GM18519 (cell line): ENCODE results near the gene VDAC2.
"Not testable (repeated sequence)": the region's sequence is repeated elsewhere in the genome, so short reads cannot be mapped to it uniquely, and the experiment has no call there.

Experiments used
- ATAC-seq: cut with Tn5 transposase; IDR thresholded peaks from one replicate; pipeline ENCODE4 v1.9.1; 2021; ENCODE audit warnings: mild to moderate bottlenecking, moderate library complexity; ENCODE audit not compliant: unreplicated experiment, low FRiP score

VDAC2 gene, protein sequence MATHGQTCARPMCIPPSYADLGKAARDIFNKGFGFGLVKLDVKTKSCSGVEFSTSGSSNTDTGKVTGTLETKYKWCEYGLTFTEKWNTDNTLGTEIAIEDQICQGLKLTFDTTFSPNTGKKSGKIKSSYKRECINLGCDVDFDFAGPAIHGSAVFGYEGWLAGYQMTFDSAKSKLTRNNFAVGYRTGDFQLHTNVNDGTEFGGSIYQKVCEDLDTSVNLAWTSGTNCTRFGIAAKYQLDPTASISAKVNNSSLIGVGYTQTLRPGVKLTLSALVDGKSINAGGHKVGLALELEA

DNA sequence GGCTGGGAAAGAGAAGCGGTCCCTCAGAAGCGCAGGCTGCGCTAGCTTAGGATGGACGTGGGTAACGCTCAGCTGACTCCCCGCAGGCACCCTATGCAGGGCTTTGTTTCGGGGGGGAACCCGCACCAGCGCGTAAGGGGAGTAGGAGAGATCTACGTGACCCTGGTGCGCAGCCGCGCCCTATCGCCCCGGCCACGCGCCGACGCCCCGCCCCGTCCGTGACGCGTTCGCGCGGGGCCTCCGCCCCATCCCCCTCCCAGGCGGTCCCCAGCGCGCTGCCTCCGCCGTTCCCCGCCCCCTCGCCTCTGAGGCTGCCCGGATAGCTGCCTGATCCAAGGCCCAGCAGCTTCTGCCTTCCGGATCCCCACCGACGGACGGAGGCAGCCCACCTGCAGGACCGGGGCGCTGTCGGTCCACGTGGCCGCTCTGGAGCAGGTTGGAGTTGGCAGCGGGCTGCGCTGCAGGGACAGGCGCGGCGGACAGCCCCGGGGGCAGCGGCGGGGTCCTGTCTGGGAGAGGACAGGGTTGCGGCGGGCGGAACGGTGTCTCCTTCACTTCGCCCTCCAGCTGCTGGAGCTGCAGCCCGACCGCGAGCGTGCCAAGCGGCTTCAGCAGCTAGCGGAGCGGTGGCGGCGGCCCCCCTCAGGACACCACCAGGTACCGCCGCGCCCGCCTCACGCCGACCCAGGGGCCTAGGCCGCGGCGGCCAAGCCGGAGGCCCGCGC lies at the start of gene VDAC2:
VDAC2 (plus strand) TSS at position 515 of the 725 bp plus-strand sequence. CDS start 363 bp downstream, outside the sequence.
- peak; percentile 85 for ATAC-seq

DNA sequence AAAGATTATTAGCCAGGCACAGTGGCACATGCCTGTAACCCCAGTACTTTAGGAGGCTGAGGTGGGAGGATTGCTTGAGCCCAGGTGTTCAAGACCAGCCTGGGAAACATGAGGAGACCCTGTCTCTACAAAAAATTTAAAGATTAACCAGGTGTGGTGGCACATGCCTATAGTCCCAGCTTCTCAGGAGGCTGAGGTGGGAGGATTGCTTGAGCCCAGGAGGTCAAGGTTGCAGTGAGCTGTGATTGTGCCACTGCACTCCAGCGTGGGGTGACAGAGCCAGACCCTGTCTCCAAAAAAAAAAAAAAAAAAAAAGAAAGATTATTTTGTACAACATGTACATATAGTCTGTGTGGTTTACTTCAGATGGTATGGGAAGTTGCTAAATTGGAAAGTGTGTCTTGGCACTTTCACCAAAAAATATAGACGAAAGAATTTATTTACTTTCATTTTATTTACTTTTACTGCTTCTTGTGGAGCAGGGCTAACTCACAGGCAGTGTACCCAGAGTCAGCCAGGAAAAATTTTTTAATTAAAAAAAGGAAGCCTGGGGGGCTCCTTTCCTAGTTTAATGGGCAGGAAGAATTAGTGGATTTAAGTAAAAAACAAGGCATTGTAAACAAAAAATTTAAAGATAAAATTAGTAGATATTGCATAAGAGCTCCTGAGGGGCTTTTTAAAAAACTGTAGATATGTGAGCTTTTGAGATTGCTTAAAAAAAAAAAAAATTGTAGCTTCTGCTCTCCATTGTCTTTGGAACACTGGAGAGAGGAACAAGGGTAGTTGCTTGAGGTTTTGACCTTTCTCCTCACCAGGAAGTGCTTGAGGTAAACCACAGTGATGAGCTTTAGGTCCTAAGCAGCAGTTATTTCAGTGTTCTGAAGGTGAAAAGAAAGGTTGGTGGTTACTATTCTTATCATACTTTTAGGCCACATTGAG lies 44.6 kb upstream of the VDAC2 start:
- ATAC-seq: peak; percentile 90

DNA sequence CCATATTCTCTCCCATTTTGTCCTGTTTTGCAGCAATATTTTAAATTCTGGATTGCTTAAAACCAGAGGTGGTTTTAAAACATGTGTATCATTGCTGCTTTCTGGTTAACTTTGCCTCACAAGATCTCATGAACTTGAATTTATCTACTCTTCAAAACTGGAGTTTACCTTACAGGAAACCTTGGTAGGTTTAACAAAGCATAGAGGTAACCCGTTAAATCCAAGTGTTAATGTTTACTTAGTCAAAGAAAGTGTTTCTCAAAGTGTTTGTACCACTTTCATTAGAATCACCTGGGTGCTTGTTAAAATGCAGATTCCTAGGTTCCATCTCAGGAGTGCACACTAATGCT lies 44.0 kb upstream of the VDAC2 start:
- no peak for ATAC-seq

DNA sequence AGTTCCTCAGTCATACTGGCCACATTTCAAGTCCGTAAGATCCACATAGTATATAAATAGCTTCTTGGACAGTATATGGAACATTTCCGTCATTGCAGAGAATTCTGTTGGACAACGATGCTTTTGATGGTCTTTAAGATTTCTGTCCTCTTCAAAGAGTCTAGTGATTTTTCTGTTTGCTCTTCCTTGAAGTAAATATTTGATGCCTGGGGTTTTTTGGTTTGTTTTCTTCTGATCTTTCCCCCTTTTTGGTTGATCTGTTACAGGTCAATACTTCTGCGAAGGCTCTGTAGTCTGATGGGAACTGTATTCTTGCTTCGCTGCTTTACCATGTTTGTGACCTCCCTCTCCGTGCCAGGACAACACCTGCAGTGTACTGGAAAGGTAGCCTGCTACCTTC lies 42.3 kb upstream of the VDAC2 start:
- ATAC-seq: no peak

DNA sequence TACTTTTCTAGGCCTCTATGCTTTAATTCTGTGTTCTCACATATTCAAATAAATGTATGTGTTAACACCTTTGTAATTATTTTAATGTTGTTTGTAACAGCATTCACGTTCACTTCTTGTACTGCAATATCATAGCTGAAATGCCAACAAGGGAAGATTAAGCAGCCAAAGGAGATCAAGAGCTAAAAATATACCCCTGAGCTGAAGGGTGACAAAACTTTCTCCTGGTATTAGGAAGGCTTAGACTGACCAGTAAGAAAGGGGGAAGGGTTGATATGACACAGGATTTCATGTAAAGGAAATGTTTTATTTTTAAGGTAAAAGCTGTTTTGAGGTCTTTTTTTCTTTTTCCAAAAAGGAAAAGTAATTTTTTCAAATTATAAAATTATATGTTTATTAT lies 40.4 kb upstream of the VDAC2 start:
- no peak for ATAC-seq

DNA sequence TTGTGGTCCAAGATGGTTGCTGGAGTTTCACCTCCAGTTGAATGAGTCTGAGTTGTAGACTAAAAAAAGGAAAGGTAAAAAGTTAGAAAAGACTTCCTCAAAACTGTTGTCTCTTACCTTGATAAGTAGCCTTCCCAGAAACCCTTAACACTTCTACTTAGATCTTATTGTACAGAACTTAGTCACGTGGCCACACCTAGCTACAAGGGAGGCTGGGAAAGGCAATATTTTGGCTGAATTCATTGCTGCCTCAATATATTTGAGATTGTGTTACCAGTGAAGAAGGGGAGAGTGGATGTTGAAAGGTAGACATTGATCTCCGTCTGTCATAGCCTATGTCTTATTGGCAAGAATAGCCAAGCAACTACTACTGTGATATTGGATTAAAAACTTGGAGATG lies 35.5 kb upstream of the VDAC2 start:
- no peak for ATAC-seq

DNA sequence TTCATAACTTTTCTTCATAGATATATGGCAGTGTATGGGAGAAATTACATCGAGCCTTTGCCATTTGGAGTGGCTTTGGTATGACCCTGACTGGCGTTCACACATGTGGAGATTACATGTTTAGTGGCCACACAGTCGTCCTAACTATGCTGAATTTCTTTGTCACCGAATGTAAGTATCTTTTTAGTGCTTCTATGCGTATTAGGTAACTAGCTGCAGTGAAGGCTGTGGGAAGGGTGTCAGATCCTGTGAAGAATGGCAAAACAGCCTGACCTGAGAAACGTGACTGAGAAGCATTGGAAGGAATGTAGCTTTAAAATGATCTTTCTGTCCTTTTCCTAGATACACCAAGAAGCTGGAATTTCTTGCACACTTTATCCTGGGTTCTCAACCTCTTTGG lies 34.5 kb upstream of the VDAC2 start:
- no peak for ATAC-seq

DNA sequence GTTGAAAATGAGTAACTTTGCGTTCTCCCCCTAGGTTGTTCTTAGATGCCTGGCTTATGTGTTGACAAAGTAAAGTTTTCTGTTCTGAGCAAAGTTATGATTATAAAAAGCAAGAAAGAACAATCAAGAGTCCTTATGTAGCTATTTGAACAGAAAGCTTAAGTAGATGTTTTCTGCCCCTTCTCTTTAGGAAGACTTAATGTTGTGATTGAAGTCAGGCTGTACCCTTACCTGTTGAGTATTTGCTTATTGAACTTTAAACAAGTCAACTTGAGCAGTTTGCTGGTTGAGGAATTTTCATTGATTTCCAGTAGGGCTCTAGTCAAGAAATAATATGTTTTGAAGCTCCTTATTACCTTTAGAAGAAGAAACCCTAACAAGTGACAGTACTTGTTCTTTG lies 33.9 kb upstream of the VDAC2 start:
- no peak for ATAC-seq

DNA sequence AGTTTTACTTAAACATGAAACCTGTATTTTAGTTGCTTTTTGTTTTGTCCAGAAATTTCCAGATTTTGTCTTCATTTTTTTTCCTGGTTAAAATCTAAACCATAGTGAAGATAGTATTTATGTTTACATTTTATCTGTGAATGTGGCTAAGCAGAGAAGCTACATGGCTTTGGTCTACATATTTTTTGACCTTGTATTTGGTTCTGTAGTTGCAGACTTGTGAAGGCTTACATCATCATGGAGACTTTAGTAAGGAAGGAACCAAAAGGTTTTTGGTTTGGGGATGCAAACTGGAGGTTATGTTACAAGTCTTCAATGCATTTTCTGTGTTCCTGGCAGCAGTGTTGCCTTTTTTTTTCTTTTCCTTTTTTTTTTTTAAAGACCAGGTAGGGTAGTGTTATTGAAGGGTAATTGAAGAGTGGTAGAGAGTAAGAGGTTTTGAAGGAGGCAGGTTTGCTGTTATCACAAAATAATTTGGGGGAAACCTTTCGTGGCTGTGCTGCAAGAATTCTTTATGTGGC lies 30.9 kb upstream of the VDAC2 start:
- no peak for ATAC-seq

DNA sequence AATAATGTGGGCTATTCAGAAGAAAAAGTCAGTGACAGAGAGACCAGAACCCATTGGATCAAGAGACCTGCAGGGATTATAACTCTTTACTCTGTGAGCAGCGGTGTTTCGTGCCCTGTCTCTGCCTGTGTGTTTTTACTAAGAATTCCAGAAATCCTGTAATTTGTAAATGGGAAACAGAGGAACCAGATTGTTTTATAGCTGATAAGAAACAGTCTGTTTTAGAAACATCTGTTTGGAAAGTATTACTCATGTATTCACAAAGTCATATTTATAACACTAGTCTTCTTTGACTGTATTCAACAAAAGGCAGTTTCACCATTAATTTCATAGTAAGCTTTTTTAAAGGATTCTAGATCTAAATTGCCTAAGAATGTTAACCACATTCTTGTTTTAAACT lies 30.0 kb upstream of the VDAC2 start:
- ATAC-seq: no peak

DNA sequence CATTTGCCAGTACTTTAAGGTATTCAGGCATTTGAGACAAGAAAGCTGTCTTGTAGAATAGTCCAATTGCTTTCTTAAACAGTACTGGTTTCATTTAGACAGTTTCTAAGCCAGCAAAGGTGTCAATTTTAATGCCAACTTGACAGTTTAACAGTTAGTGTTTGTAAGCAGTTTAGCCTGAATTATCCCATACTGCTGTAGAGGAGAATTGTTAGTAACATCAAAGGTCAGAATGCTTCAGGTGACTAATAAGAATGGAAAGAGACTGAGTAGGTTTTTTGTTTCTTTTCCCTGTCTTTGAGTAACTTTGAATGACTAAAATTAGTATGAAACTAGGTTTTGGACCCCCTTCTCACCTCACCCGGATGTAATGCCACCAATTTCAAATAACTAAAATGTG lies 29.5 kb upstream of the VDAC2 start:
- ATAC-seq: no peak

DNA sequence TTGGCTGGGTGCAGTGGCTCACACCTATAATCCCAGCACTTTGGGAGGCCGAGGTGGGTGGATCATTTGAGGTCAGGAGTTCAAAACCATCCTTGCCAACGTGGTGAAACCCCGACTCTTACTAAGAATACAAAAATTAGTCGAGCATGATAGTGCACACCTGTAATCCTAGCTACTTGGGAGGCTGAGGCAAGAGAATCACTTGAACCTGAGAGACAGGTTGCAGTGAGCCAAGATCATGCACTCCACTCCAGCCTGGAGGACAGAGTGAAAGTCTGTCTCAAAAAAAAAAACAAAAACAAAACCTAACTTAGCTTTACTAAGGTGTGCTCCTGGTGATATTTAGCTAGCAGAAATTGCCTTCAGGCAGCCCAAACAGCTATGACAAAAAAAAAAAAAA lies 24.3 kb upstream of the VDAC2 start:
- ATAC-seq: no peak

DNA sequence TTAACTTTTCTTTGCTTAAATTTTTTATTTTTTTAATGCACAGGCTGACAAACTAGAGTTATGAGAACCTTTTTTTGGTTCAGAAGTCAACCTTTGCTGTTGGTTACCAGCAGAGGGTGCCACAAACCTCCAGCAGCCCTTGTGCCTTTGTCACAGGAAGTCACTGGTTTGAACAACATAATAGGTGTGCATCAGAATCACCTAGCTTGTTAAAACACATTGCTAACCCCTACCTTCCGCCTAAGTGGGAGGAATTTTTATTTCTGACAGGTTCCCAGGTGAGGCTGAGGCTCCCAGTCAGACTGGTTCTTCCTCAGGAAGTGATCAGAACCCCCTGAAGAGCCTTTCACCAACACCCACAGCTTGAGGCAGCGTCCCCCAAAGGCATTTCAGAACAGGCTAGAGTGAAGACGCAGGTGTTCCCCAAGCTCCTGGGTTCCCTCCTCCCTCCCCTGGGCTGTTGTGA lies 22.6 kb upstream of the VDAC2 start:
- no peak for ATAC-seq

DNA sequence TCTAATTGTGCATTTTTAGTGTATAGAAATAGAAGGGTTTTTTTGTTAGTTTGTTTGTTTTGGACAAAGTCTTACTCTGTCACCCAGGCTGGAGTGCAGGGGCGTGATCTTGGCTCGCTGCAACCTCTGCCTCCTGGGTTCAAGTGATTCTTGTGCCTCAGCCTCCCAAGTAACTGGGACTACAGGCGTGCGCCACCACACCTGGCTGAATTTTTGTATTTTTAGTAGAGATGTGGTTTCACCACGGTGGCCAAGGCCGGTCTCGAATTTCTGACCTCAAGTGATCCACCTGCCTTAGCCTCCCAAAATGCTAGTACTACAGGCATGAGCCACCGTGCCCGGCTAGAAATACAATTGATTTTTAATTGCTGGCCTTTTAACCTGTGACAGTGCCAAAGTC lies 22.1 kb upstream of the VDAC2 start:
- ATAC-seq: not testable (repeated sequence)

DNA sequence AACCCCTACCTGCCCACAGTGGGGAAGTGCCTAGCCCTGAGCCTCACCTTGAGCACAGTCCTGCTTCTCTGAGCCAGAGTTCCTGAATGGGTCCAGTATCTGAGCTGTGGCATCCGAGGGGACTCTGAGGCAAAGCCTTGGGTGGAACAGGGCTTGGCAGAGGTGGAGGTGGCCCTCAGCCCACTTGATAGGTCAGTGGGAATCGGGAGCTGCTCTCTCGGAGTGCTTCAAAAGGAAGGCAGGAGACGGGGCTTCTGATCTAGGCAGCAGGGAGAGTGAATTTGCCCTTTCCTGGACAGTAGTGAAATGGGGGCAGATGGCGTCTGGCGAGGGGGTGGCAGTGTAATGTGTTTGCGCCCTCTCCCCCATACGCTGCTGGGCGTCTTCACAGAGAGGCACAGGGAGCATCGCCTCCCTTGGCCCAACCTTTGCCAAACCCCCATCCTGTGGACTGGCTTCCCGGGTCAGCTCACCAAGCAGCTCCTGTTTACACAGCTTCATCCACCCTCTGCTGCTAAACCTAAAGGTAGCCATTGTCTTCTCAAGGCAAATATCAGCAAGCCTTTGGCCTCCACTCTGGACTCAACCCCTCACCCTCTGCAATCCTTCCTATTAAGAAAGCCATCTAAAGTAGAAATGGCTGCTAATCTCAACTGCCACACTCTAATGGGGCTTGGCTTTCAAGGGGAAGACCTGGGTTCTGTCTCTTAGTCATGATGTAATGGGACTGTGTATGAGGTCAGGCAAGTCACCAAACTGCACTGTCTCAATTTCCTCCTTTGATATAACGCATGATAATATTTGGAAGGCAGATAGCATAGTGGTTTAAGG lies 21.1 kb upstream of the VDAC2 start:
- ATAC-seq: no peak

DNA sequence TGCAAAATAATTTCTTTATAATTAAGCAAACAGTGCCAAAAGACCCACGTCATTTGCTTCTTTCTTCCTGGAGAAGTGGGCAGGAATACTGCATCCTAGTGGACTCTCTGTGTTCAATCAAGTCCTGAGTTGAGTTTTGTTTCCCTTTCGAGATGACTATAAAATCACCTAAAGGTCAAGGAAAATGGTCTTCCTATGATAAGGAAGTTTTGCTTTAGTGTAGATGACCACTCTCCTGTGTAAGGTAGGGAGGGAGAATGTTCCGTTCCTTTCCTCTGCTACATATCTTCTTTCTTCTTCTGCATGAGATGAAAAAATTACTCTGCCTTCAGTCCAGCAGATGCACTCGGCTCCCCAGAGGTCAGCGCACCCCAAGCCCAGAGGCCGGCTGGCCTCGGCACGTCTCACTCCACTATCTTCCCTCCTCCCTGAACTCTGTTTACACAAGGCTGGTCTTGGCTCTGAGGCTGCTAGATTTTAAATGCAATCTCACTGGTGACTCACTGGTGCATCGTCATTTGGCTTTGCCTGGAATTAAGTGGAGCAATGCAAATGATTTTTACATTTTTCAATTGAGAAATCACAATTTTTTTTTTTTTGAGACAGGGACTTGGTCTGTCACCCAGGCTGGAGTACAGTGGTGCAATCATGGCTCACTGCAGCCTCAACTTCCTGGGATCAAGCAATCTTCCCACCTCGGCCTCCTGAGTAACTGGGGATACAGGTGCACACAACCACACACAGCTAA lies 18.6 kb upstream of the VDAC2 start:
- no peak for ATAC-seq

DNA sequence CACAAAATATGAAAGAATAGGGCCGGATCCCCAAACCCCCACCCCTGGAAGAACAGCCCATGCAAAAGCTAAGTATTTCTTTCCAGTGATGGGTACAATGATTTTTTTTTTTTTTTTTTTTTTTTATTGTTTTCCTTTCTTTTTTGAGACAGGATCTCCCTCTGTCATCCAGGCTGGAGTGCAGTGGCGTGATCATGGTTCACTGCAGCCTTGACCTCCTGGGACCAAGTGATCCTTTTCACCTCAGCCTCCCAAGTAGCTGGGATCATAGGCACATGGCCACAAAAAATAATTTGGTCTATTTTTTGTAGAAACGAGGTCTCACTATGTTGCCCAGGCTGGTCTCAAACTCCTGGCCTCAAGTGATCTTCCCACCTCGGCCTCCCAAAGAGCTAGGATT lies 16.0 kb upstream of the VDAC2 start:
- ATAC-seq: not testable (repeated sequence)

DNA sequence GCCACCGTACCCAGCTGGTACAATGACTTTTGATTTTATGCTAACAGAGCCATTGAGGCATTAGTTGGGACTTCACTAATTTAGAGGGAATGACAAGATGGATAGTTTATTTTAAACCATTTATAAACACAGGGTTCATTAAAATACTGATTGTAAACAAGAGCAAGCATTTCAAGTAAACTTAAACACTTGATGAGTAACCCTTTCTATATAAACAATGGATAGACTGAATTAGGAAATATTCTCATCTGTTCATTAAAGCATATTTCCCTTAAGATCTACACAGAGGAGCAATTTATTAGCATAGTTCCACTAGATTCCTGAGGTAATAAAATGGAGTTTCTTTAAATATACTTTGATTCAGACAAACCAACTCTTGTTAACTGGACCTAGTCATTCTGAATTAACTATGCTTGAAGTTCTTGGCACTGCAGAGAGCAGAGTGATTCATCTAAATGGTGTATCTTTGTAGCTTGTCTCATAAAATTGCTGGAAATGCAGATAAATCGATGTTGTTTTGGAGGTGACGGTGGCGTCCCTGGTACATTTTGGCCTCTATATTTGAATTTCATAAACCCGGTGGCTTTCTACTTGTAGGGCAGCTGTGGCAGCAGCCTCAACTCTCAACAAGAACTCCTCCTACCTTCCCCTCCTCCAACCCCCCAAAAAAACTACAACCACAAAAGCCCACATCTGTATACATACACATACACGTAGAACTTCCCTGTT lies 15.4 kb upstream of the VDAC2 start:
- no peak for ATAC-seq

DNA sequence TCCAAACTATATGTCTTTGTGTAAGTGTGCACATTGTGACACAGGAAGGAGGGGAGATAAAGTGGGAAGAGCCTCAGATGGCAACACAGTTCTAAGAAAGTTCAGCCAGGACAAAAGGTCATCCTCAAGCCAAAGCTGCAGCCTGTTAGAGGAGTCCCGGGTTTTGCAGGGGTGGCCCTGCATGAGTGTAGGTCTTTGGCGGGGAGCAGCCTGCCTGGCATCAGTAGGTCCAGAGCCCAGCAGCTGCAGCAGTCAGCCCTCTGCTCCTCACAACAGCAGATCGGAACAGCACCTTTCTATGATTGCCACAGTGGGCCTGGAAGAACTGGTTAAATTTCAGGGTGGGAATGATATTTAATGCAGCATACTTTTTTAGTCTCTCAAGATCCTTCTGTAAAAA lies 13.5 kb upstream of the VDAC2 start:
- no peak for ATAC-seq
